ENCODE data around the gene CAMK2A. TPM values are rescaled to one million over a fixed set of nuclear protein-coding genes. Genes with fewer than 3 reads are reported as not detected.

CAMK2A gene
- total RNA-seq, 1 donor from 2014 or later: 1.1 TPM

- Mint-ChIP-seq H3K27me3 (ENCODE audit: unreplicated experiment) (peaks cover 7% of the 10 kb centered on the region), H3K27ac (ENCODE audit: unreplicated experiment) (no peak overlapping the region), H3K4me1 (ENCODE audit: unreplicated experiment) (peaks cover 6% of the 10 kb centered on the region), H3K9me3 (ENCODE audit: unreplicated experiment) (no peaks in the 10 kb centered on the region), H3K36me3 (ENCODE audit: low read depth, unreplicated experiment) (peaks cover 4% of the 10 kb centered on the region), H3K4me3 (ENCODE audit: unreplicated experiment) (no peak overlapping the region)
- no peak for TF ChIP-seq CTCF (IDR thresholded peaks at IDR 0.05; ENCODE audit: unreplicated experiment)
- no peak for DNase-seq (ENCODE audit: low spot score)
Observed at GRCh38 chr5:150206098-150206778, 83.3 kb downstream of the CAMK2A start.

- Mint-ChIP-seq H3K27me3 (ENCODE audit: unreplicated experiment) (peaks cover 11% of the 10 kb centered on the region), H3K9me3 (ENCODE audit: unreplicated experiment) (no peaks in the 10 kb centered on the region), H3K36me3 (ENCODE audit: low read depth, unreplicated experiment) (peaks cover 4% of the 10 kb centered on the region), H3K4me1 (ENCODE audit: unreplicated experiment) (peaks cover 2% of the 10 kb centered on the region), H3K4me3 (ENCODE audit: unreplicated experiment) (no peak overlapping the region), H3K27ac (ENCODE audit: unreplicated experiment) (no peak overlapping the region)
- no peak for DNase-seq (ENCODE audit: low spot score)
- no peak for TF ChIP-seq CTCF (IDR thresholded peaks at IDR 0.05; ENCODE audit: unreplicated experiment)
Observed at GRCh38 chr5:150204590-150204960, 85.0 kb downstream of the CAMK2A start.

GRCh38 chr5:150203832-150204589 is 85.6 kb downstream of the CAMK2A start:
- Mint-ChIP-seq H3K4me3 (ENCODE audit: unreplicated experiment) (no peak overlapping the region), H3K27me3 (ENCODE audit: unreplicated experiment) (peaks cover 11% of the 10 kb centered on the region), H3K4me1 (ENCODE audit: unreplicated experiment) (no peaks in the 10 kb centered on the region), H3K27ac (ENCODE audit: unreplicated experiment) (no peak overlapping the region), H3K36me3 (ENCODE audit: low read depth, unreplicated experiment) (peaks cover 4% of the 10 kb centered on the region), H3K9me3 (ENCODE audit: unreplicated experiment) (no peaks in the 10 kb centered on the region)
- no peak for DNase-seq (ENCODE audit: low spot score)
- no peak for TF ChIP-seq CTCF (IDR thresholded peaks at IDR 0.05; ENCODE audit: unreplicated experiment)

GRCh38 chr5:150202501-150202900 is 87.1 kb downstream of the CAMK2A start:
- no peak for DNase-seq (ENCODE audit: low spot score)
- H3K27me3 Mint-ChIP-seq (ENCODE audit: unreplicated experiment): peaks cover 9% of the 10 kb centered on the region
- TF ChIP-seq CTCF (IDR thresholded peaks at IDR 0.05; ENCODE audit: unreplicated experiment): no peak
- no peak overlapping the region for H3K4me3 Mint-ChIP-seq (ENCODE audit: unreplicated experiment)
- no peak overlapping the region for H3K27ac Mint-ChIP-seq (ENCODE audit: unreplicated experiment)
- peaks cover 4% of the 10 kb centered on the region for H3K36me3 Mint-ChIP-seq (ENCODE audit: low read depth, unreplicated experiment)
- H3K9me3 Mint-ChIP-seq (ENCODE audit: unreplicated experiment): no peaks in the 10 kb centered on the region
- no peaks in the 10 kb centered on the region for H3K4me1 Mint-ChIP-seq (ENCODE audit: unreplicated experiment)

GRCh38 chr5:150197476-150197875 is 92.1 kb downstream of the CAMK2A start:
- Mint-ChIP-seq H3K4me3 (ENCODE audit: unreplicated experiment) (no peak overlapping the region), H3K36me3 (ENCODE audit: low read depth, unreplicated experiment) (no peaks in the 10 kb centered on the region), H3K9me3 (ENCODE audit: unreplicated experiment) (no peaks in the 10 kb centered on the region), H3K27ac (ENCODE audit: unreplicated experiment) (no peak overlapping the region), H3K27me3 (ENCODE audit: unreplicated experiment) (peaks cover 5% of the 10 kb centered on the region), H3K4me1 (ENCODE audit: unreplicated experiment) (peaks cover 3% of the 10 kb centered on the region)
- no peak for DNase-seq (ENCODE audit: low spot score)
- TF ChIP-seq CTCF (IDR thresholded peaks at IDR 0.05; ENCODE audit: unreplicated experiment): no peak
